Fibroblast of skin of back (primary cell): ENCODE results near the gene DBH. TPM values are rescaled to one million over a fixed set of nuclear protein-coding genes. Genes with fewer than 3 reads are reported as not detected.

Experiments
- DNase-seq: peaks from one replicate; pipeline ENCODE4 v3.0.0-alpha.2; 2013
- polyA plus RNA-seq, 2 experiments: library from polyadenylated mRNA; unstranded; fragments of 120-200 nt; gene quantifications; one replicate each; pipeline ENCODE4 v1.2.1, GENCODE V29; 2013; ENCODE audit not compliant: insufficient read length in 2 of 2

The DBH gene
- polyA plus RNA-seq (2013, experiment 1 of 2; ENCODE audit: insufficient read length): 0.06 TPM
- polyA plus RNA-seq (2013, experiment 2 of 2; ENCODE audit: insufficient read length): 0.04 TPM

GRCh38 chr9:133635533-133636531 lies at the start of gene DBH:
TSS of gene DBH (plus strand) at chr9:133636363. CDS start at chr9:133636372, 9 bp downstream.
- DNase-seq: no peak

GRCh38 chr9:133587051-133587450 lies 49.1 kb upstream of the DBH start:
- DNase-seq: no peak

- no peak for DNase-seq
These were observed 48.7 kb upstream of the DBH start for GRCh38 chr9:133587466-133587865.

DNA sequence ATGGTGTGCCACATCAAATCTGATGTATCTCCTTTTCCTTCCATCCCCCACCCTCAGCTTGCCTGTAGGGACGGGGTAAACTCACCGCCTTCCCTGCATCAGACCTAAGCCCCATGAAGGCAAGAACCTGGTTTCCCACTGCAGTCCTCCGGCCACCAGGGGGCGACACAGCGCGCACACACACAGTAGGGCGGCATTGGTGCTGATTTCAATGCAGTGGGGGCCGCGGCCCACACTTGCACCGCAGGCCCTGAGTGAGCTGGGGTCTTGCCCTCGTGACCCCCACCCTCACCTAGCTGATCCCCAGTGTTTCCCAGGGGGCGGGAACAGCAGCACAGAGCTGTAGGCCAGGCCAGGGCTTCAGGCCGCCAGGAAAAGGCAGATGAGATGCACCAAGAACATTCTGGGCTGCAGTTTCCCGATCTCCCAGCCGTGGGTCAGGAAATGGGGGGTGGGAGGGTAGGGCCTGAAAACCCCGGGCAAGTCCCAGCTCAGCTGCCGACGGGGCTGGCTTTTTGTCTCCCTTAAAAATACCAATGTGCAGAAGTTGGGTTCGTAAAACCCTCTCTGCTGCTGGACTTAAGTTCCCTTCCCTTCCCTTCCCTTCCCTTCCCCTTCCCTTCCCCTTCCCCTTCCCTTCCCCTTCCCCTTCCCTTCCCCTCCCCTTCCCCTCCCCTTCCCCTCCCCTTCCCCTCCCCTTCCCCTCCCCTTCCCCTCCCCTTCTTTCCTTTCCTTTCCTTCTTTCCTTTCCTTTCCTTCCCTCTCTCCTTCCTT lies 46.5 kb upstream of the DBH start:
- no peak for DNase-seq

- no peak for DNase-seq
These were observed 45.8 kb upstream of the DBH start for GRCh38 chr9:133590231-133590855.

DNA sequence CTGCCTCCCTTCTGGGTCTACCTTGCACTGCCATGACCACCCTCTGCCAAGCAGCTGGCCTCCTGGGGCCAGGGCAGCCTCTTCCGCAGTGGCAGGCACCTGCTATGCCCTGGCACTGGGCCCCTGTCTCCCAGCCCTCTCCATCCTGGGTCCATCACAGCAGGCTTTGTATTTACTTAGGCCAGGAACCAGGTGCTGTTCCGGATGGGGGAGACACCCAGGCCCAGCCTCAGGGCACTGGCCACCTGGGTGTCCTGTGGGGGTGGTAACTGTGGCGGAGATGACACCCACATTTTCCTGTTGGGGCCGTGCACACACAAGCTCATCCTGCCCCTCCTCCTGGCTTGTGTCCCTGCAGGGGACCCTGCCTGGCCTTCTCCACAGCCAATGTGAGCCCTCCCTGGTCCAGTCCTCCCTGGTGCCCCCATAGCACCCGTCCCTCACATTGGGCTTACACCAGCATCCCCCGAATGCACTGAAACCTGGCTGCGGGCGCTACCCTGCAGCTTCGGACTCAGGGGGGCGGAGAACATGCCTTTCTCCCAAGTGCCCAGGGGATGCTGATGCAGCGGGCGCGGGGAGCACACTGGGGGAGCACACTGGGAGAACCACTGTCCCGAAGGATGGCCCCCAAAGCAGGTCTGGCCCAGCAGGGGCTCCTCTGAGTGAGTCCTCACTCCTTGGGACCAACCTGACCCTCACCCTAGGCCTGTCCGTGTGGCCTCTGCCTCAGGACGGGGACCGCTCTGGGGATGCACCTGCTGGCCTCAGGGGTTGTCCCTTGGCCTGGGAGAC lies 44.9 kb upstream of the DBH start:
- DNase-seq: no peak

GRCh38 chr9:133591985-133592384 lies 44.2 kb upstream of the DBH start:
- no peak for DNase-seq

GRCh38 chr9:133592731-133593409 lies 43.3 kb upstream of the DBH start:
- no peak for DNase-seq

DNA sequence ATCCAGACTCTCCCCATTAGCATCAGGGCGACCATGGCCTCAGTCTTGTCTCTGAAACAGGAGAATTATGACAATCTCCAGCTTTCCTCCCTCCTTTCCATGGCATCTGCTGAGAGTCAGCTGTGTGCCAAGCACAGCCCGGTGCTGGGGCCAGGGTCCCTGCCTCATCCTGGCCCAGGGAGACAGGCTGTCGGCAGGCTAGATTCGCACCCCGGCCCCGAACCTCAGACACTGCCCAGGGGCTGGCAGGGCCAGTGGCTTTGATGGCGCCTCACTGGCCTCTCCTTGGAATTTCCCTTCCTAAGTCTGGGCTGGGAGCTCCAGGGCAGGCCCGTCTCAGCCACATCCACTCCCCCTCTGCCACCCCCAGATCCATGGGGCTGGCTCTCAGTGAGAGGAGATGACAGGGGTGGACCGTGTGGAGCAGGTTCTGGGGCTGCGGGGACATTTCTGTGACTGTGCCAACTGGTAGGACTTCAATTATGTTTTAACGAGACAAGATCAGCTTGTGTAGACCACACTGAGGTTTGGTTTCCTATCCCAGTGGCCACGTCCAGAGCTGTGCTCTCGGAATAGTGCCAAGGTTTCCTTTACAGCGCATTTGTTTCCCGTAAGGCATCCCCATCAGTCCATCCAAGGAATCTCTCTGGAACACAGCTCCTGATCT lies 42.4 kb upstream of the DBH start:
- no peak for DNase-seq

DNA sequence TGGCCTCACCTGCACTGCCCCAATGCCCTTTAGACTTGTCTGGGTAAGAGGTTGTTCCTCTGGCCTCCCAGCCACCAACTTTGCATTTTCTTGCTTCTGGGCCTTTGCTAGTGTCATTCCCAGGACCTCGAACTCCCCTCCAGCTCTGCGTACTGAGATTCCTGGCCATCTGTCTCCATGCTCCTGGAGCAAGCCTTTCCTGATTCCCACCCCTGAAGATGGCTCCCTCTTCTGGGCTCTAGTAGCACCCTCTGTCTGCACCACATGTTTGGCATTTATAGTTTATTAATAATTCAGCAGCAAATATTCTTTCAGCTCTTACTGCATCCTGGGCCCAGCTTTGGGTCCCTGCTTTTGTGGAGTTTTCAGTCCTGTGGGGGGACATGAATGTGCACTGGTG lies 41.9 kb upstream of the DBH start:
- no peak for DNase-seq

DNA sequence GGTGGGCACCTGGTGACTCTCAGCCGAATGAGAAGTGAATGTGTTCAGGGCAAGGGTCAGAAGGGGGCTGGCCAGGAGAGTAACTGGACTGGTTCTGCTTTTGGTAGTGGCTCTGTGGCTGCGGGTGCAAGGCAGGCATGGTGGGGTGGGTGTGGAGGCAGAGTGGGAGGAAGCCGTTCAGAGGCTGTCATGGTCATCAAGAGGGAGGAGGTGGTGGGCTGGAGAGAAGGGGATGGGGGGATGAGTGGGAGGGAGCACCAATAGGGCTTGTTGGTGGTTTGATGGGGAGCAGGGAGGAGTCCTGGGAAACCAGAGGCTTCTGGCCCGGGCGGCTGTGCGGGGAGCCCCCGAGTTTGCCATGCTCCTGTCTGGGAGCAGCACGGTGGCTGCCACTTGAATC lies 40.3 kb upstream of the DBH start:
- DNase-seq: no peak

DNA sequence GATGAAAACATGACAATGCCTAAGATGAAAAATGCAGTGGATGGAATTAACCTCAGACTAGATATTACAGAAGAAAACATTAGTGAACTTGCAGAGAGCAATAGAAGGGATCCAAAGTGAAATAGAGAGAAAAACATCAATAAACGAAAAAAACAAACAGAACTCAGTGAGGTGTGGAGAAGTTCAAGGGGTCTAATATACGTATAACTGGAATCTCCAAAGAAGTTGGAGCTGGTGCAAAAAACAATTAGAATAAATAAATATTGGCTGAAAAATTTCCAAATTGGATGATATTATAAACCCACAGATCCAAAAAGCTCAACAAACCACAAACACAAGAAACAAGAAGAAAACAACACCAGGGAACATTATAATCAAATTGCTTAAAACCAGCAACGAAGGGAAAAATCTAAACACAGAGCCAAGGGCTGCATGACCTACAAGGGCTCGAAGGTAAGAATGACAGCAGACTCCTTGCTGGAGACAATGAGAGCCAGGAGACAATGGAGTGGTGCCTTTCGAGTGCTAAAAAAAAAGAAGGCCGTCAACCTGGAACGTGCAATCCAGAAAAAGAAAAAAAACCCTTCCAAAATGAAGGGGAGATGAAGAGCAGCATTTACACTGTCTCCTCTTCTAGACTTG lies 38.7 kb upstream of the DBH start:
- DNase-seq: no peak

- DNase-seq: no peak
These were observed 37.2 kb upstream of the DBH start for GRCh38 chr9:133598978-133599377.

GRCh38 chr9:133599470-133600173 lies 36.5 kb upstream of the DBH start:
- DNase-seq: no peak

DNA sequence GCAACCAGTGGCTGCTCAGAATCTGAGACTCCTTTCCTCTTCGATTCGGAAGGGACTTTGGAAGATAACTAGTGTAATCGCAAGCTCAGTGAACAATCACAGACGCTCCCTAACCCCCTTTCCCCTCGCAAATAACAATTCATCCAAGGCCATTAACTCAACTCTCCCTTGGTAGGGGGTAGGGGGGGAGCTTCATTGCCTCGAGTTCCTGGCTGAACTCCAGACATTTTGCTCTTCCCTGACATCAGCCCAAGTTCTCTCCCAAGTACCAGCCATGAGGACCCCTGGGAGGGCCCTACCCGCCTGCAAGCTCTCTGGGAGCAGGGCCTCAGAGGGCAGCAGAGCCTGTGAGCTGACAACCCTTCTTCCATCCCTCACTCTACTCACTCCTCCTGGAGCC lies 35.4 kb upstream of the DBH start:
- no peak for DNase-seq

GRCh38 chr9:133601746-133602145 lies 34.4 kb upstream of the DBH start:
- no peak for DNase-seq

DNA sequence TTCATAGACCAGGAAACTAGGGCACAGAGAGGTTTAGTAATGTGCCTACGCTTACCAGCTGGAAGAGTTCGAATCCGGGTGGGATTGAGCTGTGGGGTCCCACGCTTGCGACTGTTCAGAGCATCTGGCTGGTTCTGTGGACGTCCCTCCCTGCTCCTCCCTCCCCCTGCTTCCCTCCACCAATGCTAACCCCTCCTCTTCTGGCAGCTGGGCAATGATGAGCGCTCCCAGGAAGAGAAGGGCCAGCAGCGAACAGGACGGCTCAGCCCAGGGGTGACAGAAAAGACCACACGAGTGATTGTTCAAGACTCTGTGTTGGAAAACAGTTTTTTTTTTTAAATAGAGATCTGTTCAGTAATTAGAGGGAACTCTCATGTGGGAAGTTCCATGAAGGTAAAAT lies 33.9 kb upstream of the DBH start:
- DNase-seq: no peak

GRCh38 chr9:133603135-133603927 lies 32.8 kb upstream of the DBH start:
- DNase-seq: no peak

DNA sequence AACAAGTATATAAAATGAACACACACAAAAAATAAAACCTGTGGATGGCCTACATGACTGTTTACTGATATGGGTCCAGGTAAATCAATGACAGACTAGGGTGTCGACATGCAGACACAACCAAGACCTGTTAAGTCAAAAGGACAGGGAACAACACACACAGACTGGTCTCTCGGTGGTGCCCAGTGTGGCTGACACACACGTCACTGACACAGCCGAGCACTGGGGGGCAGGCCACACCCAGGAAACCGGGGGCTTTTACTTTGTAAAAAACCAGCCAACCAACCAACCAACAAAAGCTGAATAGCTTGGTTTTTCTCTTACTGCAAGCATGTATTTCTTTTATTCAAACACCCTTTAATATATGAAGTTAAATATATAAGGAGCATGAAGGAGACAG lies 31.9 kb upstream of the DBH start:
- no peak for DNase-seq
